ELR (cell line): Measurements from ENCODE around the gene OLIG2.

Experiments
- DNase-seq: peaks from one replicate; pipeline ENCODE4 v3.0.0-alpha.2; 2015; ENCODE audit warnings: low read depth

The OLIG2 gene

GRCh38 chr21:33064623-33065390, 39.1 kb downstream of the OLIG2 start:
- DNase-seq, result no peak

- no peak for DNase-seq
These were observed 41.3 kb downstream of the OLIG2 start for GRCh38 chr21:33067043-33067442.

- no peak for DNase-seq
These were observed 41.7 kb downstream of the OLIG2 start for GRCh38 chr21:33067457-33067856.

GRCh38 chr21:33069243-33069642, 43.5 kb downstream of the OLIG2 start:
- no peak for DNase-seq

- no peak for DNase-seq
These were observed 43.9 kb downstream of the OLIG2 start for GRCh38 chr21:33069645-33069993.

GRCh38 chr21:33069994-33070743, 44.4 kb downstream of the OLIG2 start, which contains the start of gene OLIG1:
TSS of gene OLIG1 (plus strand) at chr21:33070141. CDS start at chr21:33070247, 106 bp downstream.
- DNase-seq, result peak; percentile 12

- DNase-seq, result no peak
These were observed 44.9 kb downstream of the OLIG2 start for GRCh38 chr21:33070744-33070997.

- DNase-seq, result peak; percentile 17
These were observed 45.4 kb downstream of the OLIG2 start for GRCh38 chr21:33070998-33071769.

- DNase-seq, result peak; percentile 21
These were observed 46.1 kb downstream of the OLIG2 start for GRCh38 chr21:33071770-33072306.

GRCh38 chr21:33073636-33074035, 47.9 kb downstream of the OLIG2 start:
- DNase-seq, result no peak

GRCh38 chr21:33075128-33075527, 49.4 kb downstream of the OLIG2 start:
- no peak for DNase-seq

GRCh38 chr21:33075596-33076195, 50.0 kb downstream of the OLIG2 start:
- DNase-seq, result no peak

GRCh38 chr21:33076600-33077329, 51.0 kb downstream of the OLIG2 start:
- DNase-seq, result no peak
